RPMI8226 (cell line): ENCODE data around the gene CACNB4.
A peak's percentile ranks its signal among the peaks of the same experiment; 100 is the strongest.
"Not testable (repeated sequence)": the region's sequence is repeated elsewhere in the genome, so short reads cannot be mapped to it uniquely, and the experiment has no call there.

Source experiments
- DNase-seq: peaks from one replicate; pipeline ENCODE4 v3.0.0-alpha.2; 2015

Gene CACNB4

DNA sequence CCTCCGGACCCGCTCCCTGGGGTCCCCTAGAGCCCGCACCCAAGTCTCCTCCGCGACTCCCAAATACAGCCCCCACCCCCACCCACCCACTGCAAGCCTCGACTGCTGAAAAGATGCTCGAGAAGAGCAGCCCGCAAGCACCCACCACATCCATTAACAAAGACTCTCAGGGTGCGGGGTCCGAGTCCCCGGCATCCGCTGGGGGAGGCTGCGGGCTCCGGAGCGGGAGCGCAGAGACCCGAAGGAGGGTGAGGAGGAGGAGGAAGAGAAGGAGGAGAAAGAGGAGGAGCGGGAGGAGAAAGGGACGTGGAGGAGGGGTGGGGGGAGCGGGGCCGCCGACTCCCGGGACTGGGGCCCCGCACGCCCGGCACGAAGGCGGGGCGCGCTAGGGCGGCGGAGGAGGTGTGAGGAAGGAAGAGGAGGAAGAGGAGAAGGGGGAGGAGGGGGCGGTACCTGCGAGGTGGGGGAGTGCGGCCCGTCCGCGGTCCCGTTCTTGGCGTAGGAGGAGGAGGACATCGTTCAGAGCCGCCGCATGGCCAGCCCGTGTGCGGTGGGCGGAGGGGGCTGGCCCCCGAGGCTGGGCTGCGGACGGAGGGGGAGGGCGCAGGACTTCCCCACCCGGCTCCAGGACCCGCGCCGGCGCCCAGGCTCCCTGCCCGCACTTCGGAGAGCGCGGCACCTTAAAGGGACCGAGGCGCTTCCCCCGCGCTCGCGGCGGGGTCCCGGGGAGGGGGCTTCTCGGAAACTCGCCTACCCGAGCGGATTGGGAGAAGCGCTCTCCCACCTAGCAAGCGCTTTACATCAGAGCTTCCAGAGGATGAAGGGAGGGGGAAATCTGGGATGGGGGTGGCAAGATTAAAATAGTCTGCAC, at the start of gene CACNB4:
Gene CACNB4, minus strand, starts transcription at position 549 of the 871 bp plus-strand sequence.
- no peak for DNase-seq

DNA sequence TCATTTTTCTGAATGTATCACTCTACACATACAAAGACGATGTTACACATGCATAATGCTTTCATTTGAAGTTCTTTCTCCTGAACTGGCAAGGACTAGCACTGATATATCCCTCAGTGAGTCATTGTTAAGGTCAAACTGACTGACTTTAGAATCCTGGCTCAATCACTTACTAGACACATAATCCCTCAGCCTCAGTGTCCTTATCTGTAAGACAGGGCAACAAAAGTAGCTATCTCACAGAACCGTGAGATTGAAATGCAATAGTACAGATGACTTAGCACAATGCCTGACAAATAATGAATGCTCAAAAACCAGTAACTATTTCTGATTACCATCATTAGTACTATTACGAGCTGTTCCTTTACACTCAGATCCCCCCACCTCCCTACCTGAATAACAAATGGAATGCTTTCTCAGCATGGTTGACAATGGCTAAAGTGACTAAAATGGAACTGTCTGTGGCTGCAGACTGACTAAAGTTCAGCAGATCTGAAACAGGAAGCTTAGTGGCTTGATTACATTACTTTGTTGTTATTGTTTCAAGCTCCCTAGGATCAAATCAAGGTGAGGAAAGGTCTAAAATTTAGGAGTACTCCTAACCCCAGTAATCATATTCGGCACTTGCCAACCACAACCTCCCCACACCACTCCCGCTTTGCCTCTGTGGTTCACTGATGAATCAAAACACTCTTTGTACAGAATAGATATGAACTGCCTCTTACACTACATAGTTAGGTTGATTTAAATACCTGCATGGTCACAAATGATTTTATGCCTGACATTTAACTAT, 35.8 kb upstream of the CACNB4 start:
- DNase-seq: no peak

DNA sequence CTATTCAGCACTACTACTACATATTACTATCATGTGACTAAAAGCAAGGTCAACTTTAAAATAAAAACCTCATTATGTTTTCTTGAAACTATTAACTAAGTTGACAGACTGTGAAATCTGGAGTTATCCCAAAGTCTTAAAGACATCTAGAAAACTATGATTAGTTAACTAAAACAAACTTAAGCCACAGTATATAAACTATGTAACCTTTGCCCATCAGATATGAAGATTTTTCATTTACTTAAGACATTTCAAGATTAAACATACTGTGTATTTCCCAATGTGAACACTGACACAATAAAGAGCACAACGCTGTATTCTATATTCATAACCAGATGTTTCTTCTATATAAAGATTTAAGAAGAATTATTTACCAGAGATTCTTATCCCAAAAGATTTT, 33.5 kb upstream of the CACNB4 start:
- no peak for DNase-seq

DNA sequence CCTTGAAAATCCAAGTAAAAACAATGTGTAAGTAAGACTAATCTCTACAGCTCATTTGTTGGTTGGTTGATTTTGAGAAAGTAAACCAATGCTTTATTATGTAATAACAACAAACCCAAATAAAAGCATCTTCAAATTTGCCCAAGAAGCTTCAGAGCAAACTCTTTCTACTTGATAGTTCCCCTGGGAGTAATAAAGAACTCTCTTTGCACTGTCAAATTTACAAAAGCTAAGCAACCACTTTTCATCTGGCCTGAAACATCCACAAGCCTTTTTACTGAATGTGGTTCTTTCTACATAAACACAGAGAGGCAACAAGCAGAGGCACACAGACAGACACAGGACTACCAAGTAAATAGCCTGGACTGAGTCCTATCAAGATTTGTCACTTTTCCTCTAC, 28.8 kb upstream of the CACNB4 start:
- no peak for DNase-seq

DNA sequence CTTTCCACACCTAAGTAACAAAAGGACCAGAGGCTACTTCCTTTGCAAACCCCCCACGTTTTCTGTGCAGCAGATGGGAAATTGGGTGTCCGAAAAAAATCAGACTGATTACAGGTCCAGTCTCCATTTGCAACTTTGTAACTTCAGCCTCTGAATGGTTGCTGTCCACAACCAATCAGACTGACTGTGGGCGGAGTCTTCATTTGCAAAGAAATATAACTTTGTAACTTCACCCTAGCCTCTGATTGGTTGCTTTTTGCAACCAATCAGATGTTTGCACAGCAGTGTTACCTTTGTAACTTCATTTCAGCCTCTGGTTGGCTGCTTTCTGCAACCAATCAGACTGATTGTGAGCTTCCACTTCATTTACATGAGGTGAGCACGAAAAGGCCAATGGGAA, 27.8 kb upstream of the CACNB4 start:
- no peak for DNase-seq

DNA sequence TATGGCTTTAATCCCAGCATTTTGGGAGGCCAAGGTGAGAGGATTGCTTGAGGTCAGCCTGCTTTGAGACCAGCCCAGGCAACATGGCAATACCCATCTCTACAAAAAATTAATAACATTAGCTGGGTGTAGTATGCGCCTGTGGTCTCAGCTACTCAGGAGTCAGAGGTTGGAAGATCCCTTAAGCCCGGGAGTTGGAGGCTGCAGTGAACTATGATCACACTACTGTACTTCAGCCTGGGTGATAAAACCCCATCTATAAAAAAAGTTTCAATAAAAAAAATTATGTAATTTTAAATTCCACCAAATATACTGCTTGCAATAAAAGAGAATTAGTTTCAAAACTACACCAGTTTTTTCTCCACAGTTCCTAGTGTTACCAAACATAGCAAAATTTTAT, 23.3 kb upstream of the CACNB4 start:
- no peak for DNase-seq

DNA sequence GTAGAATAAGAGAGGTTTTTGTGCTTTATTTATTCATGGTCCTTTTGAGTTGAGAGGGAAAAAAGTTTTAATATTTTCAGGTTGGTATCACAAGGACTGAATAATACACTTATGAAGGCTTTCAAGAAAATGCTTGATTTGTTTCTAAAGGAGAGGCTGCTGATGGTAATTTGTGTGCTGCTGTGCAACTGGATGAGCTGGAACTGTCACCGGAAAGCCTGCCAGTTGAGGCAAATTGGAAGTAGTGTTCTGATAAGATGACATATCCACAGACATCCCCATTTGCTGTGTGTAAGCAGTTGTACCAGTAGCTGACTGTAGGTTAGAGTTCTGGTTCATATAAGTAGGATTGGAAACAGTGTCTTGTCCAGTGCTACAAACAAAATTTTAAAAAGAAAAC, 21.6 kb upstream of the CACNB4 start:
- no peak for DNase-seq

DNA sequence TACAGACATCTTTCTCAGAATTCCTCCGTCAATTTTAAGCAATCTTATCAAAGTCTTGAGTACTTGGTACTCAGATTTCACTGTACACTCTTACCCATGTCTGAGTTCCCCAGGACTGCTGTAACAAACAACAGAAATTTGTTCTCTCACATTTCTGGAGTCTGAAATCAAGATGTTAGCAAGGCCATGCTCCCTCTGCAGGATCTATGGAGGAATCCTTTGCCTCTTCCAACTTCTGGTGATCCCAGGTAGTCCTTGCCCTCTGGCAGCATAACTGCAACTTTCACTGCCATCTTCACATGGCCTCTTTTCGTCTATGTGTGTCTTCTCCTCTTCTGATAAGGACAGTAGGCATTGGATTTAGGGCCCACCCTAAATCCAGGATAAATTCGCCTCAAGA, 17.1 kb upstream of the CACNB4 start:
- no peak for DNase-seq

DNA sequence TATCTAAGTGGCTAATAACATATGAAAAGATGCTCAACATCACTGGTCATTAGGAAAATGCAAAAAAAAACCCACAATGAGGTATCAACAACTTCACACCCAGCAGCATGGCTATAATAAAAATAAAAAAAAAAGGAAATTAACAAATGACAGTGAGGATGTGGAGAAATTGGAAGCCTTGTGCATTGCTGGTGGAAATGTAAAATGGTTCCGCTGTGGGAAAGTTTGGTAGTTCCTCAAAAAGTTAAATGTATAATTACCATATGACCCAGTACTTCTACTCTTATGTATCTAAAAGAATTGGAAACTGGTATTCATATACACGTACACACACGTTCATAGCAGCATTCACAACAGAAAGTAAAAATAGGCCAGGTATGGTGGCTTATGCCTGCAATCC, 15.5 kb upstream of the CACNB4 start:
- DNase-seq: no peak

DNA sequence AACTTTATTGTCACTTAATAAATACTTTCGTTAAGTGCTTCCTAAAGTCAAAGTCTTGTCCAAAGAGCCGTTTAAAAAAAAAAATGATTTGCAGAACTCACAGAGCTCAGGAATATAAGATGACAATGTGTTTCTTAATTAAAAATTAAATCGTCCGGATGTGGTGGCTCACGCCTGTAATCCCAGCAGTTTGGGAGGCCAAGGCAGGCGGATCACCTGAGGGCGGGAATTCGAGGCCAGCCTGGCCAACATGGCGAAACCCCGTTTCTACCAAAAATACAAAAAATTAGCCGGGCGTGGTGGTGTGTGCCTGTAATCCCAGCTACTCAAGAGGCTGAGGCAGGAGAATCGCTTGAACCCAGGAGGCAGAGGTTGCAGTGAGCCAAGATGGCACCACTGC, 8.3 kb upstream of the CACNB4 start:
- not testable (repeated sequence) for DNase-seq

DNA sequence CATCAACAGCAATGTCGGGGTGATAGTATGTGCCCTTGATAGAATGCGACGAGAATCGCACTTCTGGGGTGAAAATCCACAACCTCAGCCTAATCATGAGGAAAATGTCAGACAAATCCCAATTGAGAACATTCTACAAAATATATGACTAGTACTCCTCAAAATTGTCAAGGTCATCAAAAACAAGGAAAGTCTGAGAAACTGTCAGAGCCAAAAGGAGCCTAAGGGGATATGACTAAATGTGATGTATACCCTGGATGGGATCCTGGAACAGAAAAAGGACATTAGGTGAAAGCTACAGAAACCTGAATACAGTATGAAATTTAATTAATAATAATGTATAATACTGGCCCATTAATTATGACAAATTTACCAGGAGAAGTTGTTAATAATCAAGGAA, 7.6 kb upstream of the CACNB4 start:
- no peak for DNase-seq

DNA sequence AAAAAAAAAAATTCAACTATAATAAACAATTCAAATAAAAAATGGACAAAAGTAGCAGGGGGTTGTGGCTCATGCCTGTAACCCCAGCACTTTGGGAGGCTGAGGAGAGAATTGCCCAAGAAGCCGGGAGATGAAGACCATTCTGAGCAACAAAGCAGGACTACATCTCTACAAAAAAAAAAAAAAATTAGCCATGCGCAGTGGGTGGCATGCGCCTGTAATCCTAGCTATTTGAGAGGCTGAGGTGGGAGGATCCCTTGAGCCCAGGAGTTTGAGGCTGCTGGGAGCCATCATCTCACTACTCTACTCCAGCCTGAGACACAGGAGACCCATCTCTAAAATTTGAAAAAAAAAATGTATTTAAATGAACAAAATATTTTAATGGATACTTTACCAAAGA, 4.4 kb upstream of the CACNB4 start:
- no peak for DNase-seq

DNA sequence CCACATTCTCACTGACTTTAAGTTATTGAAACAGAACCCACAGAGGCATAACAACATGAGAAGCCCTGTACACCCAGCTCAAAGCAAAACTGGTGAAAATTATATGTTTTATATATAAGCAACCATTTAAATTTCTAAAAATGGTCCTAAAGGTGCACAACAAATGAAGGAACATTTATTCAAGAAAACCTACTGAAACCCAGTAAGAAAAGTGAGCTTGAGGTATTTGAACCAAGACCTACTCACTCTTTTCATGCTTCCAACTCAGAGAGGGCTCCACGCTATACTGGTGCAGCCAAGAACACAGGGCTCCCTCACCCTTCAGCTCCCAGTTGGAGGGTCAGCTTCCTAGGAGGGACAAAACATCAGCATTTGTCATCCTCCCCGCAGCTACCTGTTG, 2.1 kb upstream of the CACNB4 start:
- no peak for DNase-seq

DNA sequence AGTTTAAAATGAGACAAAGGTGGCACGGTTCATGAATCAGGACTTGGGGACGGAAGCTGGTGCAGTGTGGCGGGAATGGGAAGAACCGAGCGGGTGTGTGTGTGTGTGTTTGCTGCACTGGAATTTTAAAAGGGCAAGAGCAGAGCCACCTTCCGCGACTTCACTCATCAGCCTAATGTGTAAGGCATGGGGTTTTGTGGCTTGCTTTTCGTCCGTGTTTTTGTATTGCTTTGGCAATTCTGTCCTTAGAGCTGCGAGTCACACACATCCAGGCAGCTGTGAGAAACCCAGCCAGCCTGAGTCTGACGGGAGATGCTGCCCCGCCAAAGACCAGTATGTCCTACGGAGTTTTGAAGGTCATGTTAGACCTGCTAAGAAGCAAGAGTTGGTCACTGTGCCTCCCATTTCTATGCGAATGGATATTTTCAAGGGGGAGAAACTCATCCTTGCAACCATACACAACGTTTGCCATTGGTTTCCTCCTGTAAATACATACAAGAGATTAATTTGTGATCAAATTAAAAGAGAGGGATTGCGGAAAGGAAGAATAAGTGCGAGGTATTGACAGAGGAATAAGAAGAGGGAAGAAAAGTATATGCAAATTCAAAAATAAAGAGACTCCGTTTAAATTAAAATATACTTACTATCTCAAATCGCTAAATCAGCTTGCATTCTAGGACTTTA, 665 bp upstream of the CACNB4 start:
- no peak for DNase-seq

DNA sequence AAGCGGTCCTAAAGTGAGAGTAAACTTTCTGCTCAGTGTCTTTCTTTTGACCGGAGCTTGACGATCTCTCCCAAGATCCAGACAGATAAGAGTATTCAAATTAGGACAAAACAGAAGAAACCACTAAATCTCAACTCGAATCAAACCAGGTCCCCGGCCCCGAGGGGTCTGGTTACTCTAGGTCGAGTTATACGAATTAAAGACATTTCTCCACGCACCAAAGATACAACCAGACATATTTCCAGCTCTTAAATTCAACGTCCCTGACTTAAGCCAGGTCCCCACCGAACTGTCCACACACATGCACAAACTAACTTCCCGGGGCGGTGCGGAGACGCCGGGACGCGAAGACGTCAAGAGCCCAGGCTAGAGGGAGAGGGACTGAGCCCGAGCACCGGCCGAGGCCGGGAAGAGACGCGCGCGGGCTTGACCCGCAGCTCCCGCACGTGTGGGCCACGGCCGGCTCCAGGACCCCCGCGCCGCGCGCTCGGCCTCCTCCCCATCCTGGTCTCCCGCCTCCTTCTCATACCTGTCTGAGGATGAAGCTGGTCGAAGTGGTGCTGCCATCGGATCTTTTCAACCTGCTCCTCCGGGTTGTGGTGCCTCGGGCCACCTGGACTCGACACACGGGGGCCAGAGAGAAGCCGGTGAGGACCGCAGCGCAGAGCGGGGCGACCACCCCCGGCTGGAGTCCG, 896 bp downstream of the CACNB4 start:
- no peak for DNase-seq

DNA sequence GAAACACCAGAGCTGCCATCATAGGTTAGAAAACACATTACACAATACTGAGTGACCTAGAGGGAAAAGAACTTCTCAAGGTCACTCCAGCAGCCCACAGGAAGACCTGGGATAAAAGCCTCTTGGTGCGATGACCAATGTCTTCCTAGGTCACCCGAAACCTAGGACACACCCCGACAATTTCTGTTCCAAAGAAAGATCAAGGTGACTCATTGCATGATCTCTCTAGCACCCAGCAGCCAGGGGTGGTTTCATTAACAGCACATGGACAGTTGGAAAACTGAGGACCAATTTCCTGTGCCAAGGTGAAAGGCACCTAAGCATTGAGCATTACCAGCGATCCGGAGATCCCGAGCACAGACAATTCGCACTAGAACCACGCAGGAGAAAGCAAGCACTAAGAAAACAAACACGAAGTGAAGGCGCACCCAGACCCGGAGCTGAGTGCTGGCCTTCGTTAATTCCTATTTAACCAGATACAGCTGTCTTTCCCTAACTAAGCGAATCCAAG, 1.5 kb downstream of the CACNB4 start:
- no peak for DNase-seq

DNA sequence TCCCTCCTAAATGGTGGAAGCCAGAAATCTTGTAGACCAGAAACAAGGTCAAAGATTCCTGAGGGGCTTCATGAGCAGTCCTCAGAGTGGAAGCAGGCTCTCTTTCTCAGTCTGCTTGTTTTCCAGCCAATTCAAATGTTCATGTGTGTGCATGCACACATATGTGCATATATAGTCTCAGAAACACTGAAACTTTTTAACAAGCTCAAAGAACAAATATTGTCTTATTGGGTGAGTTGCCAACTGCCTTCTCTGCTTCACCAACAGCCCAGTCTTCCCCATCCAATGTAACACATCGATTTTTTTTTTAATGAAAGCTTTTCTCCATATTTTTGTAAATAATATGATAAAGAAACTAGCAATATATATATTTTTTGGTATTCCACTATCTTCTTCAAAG, 3.7 kb downstream of the CACNB4 start:
- DNase-seq: no peak

DNA sequence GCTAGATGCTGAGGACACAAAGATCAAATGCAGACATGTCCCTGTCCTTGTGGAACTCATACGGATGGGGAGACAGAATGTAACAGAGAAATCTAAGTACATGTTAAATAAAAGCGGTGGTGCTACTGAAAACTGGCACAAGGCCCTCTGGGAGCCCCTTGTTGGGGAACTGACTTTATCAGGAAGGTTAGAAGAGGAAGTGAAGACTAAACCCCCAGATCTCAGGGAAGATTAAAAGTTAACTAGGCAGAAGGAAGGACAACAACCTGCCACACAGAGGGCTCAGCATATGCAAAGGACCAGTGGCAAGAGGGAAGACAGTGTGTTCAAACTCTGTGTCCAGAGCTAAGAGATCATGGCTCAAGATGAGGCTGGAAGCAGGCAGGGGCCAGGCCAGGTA, 4.8 kb downstream of the CACNB4 start:
- no peak for DNase-seq

DNA sequence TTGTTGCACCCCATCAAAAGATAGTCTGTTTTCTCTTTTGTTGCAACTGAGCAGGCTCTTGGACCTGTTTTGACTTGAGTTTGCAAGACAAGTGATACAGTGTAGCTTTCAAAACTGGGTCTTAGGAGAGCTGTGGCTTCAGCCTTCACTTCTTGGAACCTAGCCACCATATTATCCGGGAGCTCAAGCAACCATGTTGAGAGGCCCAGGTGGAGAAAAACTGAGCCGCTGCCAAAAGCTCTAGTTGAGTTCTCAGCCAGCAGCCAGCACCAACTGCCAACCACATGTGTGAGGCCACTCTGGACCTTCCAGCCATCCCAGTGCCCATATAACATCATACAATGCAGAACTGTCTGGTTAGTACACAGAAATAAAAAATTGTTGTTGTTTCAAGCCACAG, 5.4 kb downstream of the CACNB4 start:
- peak; percentile 70 for DNase-seq

DNA sequence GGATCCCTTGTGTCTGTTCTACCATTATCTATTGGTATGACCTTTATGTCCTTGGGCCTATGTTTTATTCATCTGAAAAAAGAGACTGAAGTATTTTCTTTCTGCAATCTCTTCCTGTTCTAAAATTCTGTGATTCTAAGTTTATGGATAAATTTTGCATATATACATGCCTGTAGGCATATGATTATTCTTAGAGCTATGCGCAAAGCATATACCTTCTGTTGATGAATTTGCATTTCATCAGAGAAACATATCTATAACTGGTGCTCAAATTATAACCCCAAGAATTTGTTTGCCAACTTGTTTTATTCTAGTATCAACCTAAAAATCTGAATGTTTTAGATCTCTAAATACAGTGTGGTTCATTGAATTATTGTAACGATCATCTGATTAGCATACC, 6.7 kb downstream of the CACNB4 start:
- no peak for DNase-seq

DNA sequence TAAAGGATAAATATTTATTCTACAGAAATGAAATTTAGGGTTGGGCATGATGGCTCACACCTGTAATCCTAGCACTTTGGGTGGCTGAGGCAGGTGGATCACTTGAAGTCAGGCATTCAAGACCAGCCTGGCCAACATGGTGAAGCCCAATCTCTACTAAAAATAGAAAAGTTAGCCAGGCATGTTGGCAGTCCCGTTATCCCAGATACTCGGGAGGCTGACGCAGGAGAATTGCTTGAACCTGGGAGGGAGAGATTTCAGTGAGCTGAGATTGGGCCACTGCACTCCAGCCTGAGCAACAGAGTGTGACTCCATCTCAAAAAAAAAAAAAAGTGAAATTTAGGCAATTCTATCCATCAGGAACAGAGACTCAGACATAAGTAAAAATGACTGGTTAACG, 8.1 kb downstream of the CACNB4 start:
- not testable (repeated sequence) for DNase-seq

DNA sequence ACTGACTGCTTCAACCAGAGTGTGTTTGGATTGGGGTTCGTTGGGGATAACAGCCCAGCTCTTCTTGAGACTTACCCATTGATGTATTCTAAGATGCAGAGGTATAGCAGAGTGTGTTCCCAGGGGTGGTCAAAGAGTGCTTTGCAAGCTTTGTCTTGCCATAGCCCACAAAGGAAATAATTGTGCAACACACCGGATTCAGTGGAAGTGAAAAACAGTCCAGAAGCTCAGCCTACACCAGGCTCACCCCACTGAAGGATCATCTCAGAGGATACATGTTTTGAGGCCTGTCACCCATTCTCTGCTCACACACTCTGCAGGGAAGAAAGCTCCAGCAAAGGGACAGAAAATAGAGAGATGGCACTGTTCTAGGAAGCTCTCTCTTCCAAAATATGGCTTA, 9.6 kb downstream of the CACNB4 start:
- no peak for DNase-seq

DNA sequence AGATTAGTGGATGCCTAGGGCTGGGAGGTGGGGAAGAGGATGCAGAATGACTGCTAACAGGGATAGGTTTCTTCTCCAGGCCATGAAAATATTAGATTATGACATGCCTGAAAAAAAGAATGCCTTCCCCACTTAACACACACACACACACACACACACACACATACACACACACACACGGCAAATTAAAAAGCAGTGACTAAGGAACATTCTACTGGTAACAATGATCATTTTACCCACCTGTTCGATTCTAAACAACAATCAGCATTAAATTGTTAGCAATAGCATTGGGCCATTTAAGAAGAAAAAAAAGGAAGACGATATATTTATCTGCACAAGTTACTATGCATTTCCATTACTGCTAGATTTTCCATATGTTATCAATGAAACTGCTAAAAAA, 10.8 kb downstream of the CACNB4 start:
- no peak for DNase-seq
